CD1c-positive myeloid dendritic cell (primary cell): Measurements from ENCODE around the gene NANP.
"Not testable (repeated sequence)": the region's sequence is repeated elsewhere in the genome, so short reads cannot be mapped to it uniquely, and the experiment has no call there.

Experiments
- DNase-seq: peaks from one replicate; pipeline ENCODE4 v3.0.0-alpha.2; 2016; ENCODE audit errors: extremely low spot score

NANP gene, protein sequence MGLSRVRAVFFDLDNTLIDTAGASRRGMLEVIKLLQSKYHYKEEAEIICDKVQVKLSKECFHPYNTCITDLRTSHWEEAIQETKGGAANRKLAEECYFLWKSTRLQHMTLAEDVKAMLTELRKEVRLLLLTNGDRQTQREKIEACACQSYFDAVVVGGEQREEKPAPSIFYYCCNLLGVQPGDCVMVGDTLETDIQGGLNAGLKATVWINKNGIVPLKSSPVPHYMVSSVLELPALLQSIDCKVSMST

DNA sequence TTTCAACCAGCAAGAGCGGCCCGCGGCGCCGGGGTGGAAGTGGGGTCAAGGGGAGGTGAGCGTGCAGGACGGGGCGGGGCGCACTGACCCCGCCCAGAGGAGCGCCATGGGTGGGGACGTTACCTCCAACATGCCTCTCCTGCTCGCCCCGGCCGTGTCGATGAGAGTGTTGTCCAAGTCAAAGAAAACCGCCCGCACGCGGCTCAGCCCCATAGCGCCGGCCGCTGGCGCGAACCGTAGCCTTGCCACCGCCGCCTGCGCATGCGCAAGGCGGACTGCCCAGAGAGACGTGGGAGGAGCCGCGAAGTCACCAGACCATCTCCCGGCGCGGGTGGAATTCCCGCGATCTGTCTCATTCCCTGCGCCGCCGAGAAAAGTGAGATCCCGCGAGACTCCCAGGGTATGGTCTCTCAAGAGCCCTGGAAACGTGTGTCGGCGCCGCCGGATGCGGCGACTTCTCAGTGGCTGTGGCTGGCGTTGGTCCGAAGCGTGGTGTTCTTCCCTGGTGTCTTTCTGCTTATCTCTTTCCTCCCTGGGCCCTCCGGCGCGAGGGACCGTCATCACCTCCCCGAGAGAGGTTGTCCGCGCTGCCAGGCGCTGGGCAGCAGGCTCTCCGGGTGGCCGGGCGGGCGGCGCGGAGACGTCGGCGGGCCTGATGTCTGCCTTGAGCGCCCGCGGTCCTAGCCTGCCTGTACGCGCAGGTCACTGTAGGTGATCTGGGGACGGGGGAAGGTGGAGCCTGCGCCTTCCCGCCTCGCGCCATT, at the start of gene NANP:
NANP (minus strand) TSS at position 279 of the 764 bp plus-strand sequence; CDS start at position 213, 66 bp downstream.
- peak; percentile 97 for DNase-seq

DNA sequence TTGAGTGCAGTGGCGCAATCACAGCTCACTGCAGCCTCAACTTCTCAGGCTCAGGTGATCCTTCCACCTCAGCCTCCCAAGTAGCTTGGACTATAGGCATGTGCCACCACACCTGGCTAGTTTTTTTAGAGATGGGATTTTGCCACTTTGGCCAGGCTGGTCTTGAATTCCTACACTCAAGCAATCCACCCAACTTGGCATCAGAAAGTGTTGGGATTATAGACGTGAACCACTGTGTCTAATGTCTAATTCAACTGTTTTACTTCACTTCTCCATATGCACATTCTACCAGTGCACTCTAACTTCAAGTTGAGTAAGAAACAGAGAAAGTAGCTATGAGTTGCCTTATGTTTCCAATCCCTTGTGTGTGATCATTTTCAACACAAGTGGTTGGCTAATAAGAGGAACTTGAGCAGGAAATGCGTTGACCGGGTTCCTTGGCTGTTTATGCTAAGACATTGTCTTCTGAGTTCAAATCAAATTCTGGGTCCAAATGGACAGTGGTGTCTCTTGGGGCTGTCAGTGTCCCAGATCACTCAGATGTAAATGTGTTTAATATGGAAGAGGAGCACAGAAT, 48.9 kb upstream of the NANP start:
- no peak for DNase-seq

DNA sequence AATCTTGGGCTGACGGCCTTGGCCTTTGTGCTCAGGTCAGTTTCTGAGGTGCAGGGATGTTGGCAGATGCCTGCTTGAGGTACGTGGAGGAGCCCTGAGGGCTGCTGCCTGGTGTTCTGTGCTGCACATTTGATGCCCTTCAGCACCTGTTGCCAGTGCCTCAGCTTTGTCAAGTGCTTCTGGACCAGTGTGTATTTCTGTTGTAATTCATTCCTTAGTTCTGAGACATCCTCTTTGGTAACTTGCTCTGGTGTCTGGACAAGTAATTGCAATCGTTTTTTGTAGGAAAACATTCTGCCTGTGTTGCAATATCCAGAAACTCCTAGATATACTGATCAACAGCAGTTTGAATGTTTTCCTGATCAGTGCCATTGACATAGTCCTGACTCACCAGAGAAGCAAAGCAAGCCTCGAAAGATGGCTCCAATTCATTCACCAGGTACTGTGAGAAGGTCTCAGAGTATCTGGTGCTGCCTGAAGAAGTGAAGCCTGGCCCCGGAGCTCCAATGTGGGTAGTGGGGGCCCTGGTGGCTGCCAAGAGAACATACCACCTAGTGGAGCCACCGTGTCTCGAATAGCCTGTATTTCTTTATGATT, 46.1 kb upstream of the NANP start:
- no peak for DNase-seq

DNA sequence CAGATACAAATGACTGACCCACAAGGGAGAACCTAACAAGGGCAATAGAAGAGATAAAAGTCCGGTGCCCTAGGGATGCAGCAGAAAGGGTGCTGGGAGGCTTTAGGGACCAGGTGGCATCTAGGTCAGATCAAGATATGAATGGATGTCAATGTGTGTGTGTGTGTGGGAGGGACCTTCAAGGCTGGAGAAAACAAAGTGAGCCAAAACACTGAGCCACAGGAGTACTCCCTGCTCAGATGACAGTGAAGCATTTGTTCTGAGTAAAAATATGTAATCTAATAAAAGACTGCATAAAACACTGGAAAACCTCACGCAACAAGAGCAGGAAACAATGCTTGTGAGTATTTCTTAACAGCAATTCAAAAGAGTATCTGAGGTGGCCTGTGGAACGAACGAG, 44.6 kb upstream of the NANP start:
- no peak for DNase-seq

DNA sequence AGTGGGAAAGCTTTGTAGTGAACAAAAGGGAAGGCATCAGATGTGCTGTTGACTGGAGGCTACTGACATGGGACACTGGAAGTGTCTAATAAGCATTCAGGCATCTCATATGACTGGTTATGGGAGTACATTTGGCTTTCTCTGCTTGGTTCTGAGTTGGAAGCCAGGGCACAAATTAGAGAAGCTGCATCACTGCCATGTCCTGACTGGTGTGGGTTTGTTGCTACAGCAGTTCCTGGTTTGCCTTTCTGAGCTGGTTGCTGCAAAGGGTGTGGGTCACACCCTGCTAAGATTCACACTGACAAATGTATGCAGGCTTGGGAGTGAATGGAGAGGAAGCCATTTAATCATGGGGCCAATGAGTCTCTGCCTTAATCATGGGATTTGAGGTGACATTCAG, 36.2 kb upstream of the NANP start:
- DNase-seq: no peak

DNA sequence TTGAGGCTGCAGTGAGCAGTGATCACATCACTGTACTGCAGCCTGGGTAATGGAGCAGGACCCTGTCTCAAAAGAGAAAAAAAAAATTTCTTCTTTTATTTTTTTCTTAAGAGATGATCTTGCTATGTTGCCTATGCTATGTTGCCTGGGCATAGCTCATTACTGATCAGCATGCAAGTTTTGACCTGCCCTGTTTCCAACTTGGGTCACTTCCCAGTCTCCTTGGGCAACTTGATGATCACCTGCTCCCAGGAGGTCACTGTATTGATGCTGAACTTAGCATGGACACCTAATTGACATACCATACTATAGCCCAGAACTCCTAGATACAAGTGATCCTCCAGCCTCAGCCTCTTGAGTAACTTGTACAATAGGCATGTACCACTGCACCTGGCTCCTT, 30.7 kb upstream of the NANP start:
- no peak for DNase-seq

DNA sequence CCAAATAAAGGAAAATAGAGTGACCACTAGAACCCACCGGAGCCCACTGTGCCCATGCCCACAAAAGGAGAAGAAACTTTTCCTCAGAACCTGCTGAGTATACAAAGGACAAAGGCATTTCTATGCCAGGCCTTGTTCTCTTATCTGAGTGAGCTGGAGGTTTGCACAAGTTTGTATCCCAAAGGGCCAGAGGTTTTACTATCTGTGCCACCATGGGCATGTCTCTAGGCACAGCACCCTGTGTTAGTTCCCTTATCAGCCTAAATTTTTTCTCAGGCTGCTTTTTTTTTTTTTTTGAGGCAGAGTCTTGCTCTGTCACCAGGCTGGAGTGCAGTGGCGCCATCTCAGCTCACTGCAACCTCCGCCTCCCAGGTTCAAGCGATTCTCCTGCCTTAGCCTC, 29.1 kb upstream of the NANP start:
- DNase-seq: not testable (repeated sequence)

DNA sequence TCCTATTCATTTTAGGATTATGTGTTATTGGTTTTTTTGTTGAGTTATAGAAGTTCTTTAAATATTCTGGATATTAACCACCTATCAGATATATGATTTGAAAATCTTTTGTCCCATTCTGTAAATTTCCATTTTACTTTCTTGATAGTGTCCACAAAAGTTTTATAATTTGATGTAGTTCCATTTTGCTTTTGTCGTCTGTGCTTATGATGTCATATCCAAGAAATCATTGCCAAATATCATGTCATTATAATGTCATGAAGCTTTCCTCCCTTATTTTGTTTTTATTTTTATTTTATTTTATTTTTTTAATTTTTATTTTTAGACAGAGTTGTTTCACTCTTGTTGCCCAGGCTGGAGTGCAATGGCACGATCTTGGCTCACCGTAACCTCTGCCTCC, 21.0 kb upstream of the NANP start:
- no peak for DNase-seq

DNA sequence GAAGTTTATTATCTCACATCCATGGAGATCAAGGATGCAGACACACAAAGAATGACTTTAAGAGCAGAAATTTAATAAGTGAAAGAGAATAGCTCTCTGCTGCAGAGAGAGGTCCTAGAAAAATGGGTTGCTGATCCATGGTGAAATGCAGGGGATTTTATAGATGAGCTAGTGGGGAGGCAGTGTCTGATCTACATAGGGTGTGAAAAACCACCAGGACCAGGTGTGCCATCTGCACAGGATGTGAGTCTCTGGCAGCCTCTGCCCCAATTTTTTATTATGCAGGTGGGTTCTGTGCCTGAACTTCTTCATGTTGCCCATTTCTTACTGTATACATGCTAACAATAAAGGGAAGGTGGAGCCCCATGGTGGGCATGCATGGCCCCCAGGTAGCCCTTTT, 19.9 kb upstream of the NANP start:
- no peak for DNase-seq

DNA sequence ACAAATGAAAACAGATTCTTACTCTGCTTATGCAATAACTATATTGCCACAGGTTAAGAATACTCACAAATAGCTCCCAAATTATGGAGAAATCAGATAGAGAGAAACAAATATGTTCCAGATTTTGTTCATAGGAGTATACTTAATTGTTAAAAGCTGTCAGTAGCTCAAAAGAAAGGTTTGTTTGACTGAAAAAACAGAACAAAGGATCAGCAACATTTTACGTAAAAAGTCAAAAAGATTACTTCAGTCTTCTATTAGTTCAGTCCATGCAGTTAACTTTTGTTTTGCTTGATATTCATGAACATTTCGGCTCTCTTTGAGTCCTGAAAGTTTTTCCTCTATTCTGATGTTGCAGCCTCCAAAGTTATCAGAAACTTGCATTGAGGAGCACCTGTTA, 13.4 kb upstream of the NANP start:
- no peak for DNase-seq

DNA sequence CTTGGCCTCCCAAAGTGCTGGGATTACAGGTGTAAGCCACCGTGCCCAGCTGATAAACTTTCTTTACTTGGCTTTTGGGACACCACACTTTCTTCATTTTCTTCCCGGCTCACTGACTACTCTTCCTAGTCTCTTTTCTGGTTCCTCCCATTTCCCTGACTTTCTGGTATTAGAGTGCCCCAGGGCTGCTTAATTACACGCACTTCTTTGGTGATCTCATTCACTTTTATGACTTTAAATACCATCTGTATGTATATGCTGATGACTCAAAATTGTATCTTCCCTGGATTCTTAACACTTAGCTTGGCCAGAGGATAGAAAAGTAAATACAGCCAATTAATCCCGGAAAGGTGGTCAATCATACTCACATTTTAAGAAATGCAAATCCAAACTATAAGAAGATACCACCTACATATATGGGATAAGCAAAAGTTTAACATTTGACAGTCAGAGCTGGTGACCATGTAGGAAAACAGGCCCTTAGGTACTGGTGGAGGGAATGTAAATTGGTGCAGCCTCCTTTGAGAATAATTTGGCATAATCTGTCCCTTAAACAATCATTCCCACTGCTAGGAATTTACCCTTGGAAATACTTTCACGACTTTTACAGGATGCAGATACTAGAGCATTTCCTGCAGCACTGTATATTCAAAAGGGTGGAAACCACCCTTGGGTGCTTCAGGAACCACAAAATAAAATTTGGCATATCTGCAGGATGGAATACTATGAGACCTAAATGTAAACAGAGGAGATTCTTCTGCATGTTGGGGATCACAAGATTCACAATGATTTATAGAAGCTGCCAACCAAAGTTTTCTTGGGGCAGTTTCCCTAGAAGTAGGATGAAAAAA, 9.4 kb upstream of the NANP start:
- DNase-seq: no peak

DNA sequence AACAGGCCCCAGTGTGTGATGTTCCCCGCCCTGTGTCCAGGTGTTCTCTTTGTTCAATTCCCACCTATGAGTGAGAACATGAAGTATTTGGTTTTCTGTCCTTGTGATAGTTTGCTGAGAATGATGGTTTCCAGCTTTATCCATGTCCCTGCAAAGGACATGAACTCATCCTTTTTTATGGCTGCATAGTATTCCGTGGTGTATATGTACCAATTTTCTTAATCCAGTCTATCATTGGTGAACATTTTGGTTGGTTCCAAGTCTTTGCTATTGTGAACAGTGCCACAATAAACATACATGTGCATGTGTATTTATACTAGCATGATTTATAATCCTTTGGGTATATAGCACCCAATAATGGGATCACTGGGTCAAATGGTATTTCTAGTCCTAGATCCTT, 6.8 kb upstream of the NANP start:
- not testable (repeated sequence) for DNase-seq

DNA sequence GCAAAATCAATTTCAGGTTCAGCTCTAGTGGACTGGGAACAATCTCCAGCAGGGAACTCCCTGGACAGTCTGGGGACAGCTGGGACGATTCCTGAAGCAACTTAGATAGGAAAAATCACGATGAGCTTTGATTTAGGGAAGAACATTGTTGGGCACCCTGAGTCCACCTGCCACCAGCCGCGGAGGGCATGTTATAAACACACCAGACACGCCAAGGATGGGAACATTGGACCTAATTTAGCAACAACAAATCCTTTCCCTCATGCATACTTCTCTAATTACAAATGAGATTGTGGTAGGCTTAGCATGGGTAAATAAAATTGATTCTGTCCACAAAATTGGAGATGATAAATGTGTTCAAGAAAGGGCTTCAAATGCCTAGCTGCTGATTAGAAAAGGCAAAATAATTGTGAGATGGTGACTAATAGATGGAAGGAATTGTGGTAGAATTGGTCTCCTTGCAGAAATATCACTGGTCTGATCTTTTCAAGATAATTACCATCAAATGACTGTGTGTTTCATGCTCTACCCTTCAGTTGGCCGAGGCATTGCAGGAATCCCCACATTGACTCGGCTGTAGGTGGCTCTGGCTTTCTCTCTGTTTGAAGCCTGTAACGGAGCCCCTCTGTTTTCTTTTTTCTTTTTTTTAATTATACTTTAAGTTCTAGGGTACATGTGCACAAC, 6.1 kb upstream of the NANP start:
- DNase-seq: no peak

DNA sequence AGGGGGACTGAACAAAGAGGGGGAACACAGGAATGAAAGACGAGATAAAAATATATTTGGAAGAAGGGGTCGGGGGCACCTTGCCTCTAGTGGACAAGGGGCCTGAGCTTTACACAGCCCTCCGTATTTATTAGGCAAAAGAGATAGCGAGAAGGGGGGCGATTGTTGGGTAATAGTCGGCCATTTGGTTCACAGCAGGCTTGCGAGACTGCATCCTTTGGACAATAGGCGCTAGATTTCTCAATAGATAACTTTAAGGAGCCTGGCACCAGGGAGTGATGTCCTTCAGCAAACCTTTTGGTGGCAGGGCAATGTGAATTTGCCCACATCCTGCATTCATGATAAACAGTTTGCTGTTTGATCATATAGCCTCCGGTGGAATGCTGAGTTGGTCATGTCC, 3.0 kb upstream of the NANP start:
- no peak for DNase-seq

DNA sequence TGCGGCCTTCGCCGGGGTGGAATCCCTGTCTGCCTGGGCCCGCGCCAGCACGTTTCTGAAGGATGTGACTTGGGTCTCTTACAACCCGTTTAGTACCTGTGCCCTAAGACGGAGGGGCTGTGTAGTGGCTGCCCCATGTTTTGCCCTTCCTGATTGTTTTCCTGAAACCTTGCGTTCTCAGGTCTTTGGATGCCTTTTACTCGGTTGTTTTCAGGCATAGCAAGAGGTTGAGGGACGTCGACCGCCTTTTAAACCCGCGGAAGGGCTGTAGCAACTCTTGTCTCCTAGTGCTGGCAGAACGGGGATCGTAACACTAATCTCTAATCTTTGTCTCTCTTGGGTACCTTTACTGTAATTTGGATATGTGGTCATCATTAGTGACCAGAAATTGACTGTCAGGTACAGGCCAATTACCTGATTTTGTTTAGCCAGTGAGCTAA, 706 bp upstream of the NANP start:
- no peak for DNase-seq

DNA sequence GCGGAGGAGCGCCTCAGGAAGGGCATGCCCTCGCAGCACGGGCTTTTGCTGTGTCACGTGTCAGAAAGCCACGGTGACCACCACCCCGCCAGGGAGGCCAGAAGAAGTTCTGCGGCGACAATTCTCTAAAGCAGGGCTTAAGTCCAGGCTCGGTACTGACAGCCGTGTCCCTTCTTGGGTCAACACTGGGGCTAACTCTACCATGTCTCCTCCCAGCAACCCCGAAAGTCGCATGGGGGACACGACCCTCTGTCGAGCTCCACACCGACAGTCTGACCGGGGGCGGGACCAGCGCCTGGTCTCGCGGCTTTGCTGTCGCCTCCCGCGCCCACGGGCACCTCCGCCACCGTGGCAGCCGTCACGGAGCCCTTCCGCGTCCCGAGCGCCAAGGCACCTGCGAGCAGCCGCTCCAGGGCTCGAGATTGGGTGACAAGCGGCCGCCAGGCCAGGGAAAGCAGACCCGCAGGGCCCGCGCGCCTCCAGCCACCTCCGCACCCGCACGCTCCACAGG, 534 bp downstream of the NANP start:
- DNase-seq: peak; percentile 38

DNA sequence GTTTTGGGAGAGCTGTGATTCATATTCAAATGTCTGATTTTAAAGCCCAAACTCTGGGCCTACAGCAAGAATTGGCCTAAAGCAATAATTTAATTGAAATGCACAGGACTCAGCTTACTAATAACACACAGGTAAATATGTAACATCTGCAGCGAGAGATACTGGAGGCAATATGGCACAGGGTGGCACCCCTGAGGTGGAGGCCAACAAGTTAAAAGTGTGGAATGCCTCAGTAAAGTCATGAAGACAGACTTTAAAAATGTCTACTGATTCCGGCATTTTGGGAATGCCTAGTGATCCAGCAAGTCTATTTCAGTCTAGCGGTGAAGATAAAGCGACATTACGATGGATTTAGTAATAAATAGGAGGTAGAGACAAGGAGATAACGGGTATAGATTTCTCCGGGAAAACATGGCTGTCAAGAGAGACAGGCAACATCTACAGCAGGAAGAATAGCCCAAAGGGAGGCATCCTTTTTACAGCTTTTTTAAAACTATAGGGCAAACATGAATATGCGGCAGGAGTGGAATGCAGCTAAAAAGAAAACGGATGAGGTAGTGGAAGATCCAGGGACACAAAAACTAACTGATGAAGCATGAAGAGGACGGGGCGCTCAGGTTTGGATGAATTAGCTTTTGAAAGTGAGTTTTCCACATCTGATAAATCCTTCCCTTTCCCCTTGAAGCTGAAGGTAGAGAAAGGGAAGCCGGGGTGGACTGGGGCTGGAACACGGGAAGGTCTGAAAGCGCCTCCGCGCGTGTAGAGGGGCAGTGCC, 1.2 kb downstream of the NANP start:
- no peak for DNase-seq

DNA sequence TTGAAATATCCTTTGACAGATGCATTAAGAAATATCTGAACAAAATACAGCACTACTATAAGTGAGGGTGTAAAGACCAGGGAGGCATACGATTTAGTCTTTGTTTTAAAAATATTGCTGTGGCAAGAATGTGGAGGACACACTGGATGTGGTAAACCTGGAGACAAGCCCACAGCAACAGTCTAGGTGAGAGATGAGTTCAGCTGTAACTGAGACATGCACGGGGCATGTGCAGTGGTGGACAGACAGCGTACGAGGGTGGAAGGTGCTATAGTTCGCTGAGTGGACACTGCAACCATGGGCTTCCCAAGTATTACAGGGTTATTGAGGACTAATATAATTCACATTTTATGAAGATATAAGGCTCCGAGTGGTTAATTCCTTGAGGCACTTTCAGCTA, 1.8 kb downstream of the NANP start:
- no peak for DNase-seq

DNA sequence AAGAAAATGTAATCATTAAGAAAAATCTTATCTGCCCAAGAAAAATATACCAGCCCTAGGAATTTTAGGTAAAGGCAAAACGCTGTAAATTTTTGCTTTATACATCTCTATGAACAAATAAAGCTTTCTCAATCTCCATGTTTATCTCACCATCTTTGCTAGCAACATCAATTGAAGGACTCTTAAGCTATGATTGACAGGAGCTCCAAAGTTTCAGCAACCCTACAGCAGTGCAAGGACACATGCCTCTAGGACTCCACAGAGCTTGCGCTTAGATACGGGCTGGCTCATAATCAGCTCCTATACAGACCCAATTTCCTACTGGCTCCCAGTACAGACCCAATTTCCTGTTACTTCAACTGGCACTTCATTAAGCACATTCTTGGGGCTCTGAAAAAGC, 4.3 kb downstream of the NANP start:
- DNase-seq: no peak

DNA sequence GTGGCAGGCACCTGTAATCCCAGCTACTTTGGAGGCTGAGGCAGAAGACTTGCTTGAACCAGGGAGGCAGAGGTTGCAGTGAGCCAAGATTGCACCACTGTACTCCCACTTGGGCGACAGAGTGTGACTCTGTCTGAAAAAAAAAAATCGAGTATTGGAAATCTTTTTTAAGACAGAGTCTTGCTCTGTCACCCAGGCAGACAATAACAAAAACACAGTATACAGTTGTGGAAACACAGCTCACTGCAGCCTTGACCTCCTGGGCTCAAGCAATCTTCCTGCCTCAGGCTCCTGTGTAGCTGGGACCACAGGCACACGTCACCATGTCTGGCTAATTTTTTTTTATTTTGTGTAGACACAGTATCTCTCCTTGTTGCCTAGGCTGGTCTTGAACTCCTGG, 15.0 kb downstream of the NANP start:
- DNase-seq: no peak
